Smooth muscle cell (in vitro differentiated cells): Measurements from ENCODE around the gene SFT2D1. TPM values are rescaled to one million over a fixed set of nuclear protein-coding genes. Genes with fewer than 3 reads are reported as not detected.
A peak's percentile ranks its signal among the peaks of the same experiment; 100 is the strongest.

Source experiments
- DNase-seq: peaks from one replicate; lab custom pipeline; 2025; ENCODE audit not compliant: unreplicated experiment; lab: John Stamatoyannopoulos, UW
- H2AFZ ChIP-seq: fragments of 200-600 bp; sonication (generic); 2 replicates; pipeline ENCODE4 v1.6.0; 2016; ENCODE audit warnings: antibody characterized with exemption, low read depth, mild to moderate bottlenecking
- H3F3A ChIP-seq: fragments of 200-600 bp; sonication (generic); 2 replicates; pipeline ENCODE4 v1.6.0; 2017; ENCODE audit warnings: antibody characterized with exemption, low read depth
- H3K27ac ChIP-seq: fragments of 200-600 bp; sonication (generic); 2 replicates; pipeline ENCODE4 v1.5.1; 2016; ENCODE audit warnings: low read depth, mild to moderate bottlenecking
- H3K27me3 ChIP-seq: fragments of 200-600 bp; sonication (generic); 2 replicates; pipeline ENCODE4 v1.6.1; 2016; ENCODE audit warnings: low read depth, mild to moderate bottlenecking
- H3K36me3 ChIP-seq: fragments of 200-600 bp; sonication (generic); 2 replicates; pipeline ENCODE4 v1.5.1; 2016; ENCODE audit warnings: low read depth
- H3K4me1 ChIP-seq: fragments of 200-600 bp; sonication (generic); 2 replicates; pipeline ENCODE4 v1.5.1; 2016; ENCODE audit warnings: low read depth
- H3K4me2 ChIP-seq: fragments of 200-600 bp; sonication (generic); 2 replicates; pipeline ENCODE4 v1.6.0; 2016; ENCODE audit warnings: mild to moderate bottlenecking
- H3K4me3 ChIP-seq: fragments of 200-600 bp; sonication (generic); 2 replicates; pipeline ENCODE4 v1.5.1; 2016; ENCODE audit warnings: mild to moderate bottlenecking
- H3K79me2 ChIP-seq: fragments of 200-600 bp; sonication (generic); 2 replicates; pipeline ENCODE4 v1.6.0; 2016; ENCODE audit warnings: low read depth, mild to moderate bottlenecking
- H3K9ac ChIP-seq: fragments of 200-600 bp; sonication (generic); 2 replicates; pipeline ENCODE4 v1.6.0; 2016; ENCODE audit warnings: low read depth
- H3K9me3 ChIP-seq: fragments of 200-600 bp; sonication (generic); replicated peaks from 2 replicates; pipeline ENCODE4 v1.5.1; 2016; ENCODE audit warnings: low read depth
- H4K20me1 ChIP-seq: fragments of 200-600 bp; sonication (generic); 2 replicates; pipeline ENCODE4 v1.6.0; 2016; ENCODE audit warnings: low read depth
- CTCF ChIP-seq: fragments of 200-600 bp; sonication (generic); IDR thresholded peaks from 2 replicates; pipeline ENCODE4 v1.5.1; 2017; ENCODE audit warnings: borderline replicate concordance, mild to moderate bottlenecking, antibody characterized with exemption; ENCODE audit not compliant: insufficient read depth, poor library complexity, severe bottlenecking
- WGBS: methylation state at CpG from one replicate; pipeline ENCODE4 v1.1.7; 2016; ENCODE audit warnings: low lambda C conversion rate; 5-methylcytosine and 5-hydroxymethylcytosine counted together
- polyA plus RNA-seq: library from polyadenylated mRNA; unstranded; fragments of >200 nt; fragmentation: Nextera tagmentation; extraction: Ambion mirVana; gene quantifications from 2 replicates; pipeline ENCODE4 v1.2.1, GENCODE V29; 2016
- total RNA-seq: library from RNA; depleted of rRNA; stranded (reverse); fragments of >200 nt; gene quantifications from 2 replicates; pipeline ENCODE4 v1.2.3, GENCODE V29; 2014

The SFT2D1 gene
- total RNA-seq: 50.3 and 59.9 TPM in 2 replicates
- 81.2 and 82.3 TPM in 2 replicates for polyA plus RNA-seq

DNA sequence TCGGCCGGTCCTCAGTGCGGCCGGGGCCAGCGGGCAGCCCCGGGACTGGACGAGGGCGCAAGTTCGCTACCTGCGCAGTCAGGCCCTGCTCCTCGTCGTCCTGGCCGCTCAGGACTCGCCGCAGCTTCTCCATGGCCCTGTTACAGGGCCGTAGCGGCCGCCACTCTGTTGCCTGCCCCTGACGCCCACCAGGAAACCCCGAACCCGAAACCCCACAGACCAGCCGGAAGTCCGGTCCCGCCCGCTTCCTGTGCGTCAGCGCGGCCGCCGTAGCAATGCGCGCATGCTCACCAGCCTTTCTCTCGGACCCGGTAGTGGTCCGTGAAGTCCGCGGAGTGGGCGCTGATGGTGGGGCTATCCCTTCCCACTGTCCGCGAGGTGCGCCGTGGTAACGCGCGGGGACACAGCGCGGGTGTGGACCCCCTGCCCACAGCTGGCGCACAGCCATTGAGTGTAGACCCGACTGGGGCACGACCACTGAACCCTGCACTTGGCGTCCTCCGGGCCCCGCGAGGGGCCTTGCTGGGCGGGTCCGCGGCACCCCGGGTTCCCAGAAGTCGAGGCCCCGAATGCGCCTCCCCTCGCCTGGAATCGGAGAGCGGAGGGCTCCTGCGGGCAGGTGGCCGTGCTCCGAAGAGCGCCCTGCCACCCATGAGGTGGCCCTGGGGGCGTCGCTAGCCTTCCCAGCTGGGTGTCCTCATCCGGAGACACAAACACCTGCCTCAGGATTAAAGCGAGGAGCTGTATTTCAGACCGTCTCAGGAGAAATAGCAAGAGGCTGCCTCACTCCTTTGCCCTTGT lies at the start of gene SFT2D1:
TSS of gene SFT2D1 (minus strand) at position 197 of the 801 bp plus-strand sequence. CDS start at position 133, 64 bp downstream.
- Histone ChIP-seq H3K4me2 (peak within 1 kb of the TSS; percentile 99), H4K20me1 (peaks cover 34% of the 10 kb centered on the region), H3K27me3 (no peaks in the 10 kb centered on the region), H3K9ac (peak within 1 kb of the TSS; percentile 97), H3K36me3 (no peaks in the 10 kb centered on the region), H3F3A (no peaks in the 10 kb centered on the region), H3K4me1 (peaks cover 20% of the 10 kb centered on the region), H3K4me3 (peak within 1 kb of the TSS; percentile 99), H3K27ac (peak within 1 kb of the TSS; percentile 90), H3K79me2 (peaks cover 47% of the 10 kb centered on the region), H3K9me3 (no peaks in the 10 kb centered on the region), H2AFZ (peak within 1 kb of the TSS; percentile 85)
- 2% methylated on average over 73 of the region's 73 CpGs for WGBS
- TF ChIP-seq CTCF: no peak
- DNase-seq: peak; percentile 39

- H3K27ac ChIP-seq: no peak overlapping the region
- no peak overlapping the region for H2AFZ ChIP-seq
- no peaks in the 10 kb centered on the region for H3K4me1 ChIP-seq
- no peaks in the 10 kb centered on the region for H3F3A ChIP-seq
- TF ChIP-seq CTCF: no peak
- H3K4me2 ChIP-seq: no peak overlapping the region
- H3K4me3 ChIP-seq: no peak overlapping the region
- DNase-seq: no peak
- H4K20me1 ChIP-seq: no peaks in the 10 kb centered on the region
- no peaks in the 10 kb centered on the region for H3K27me3 ChIP-seq
- no peaks in the 10 kb centered on the region for H3K79me2 ChIP-seq
- 68% methylated on average over 3 of the region's 3 CpGs for WGBS
- H3K9me3 ChIP-seq: no peaks in the 10 kb centered on the region
- H3K36me3 ChIP-seq: no peaks in the 10 kb centered on the region
- H3K9ac ChIP-seq: no peak overlapping the region
These were observed 46.8 kb upstream of the SFT2D1 start for GRCh38 chr6:166389119-166389518.

DNA sequence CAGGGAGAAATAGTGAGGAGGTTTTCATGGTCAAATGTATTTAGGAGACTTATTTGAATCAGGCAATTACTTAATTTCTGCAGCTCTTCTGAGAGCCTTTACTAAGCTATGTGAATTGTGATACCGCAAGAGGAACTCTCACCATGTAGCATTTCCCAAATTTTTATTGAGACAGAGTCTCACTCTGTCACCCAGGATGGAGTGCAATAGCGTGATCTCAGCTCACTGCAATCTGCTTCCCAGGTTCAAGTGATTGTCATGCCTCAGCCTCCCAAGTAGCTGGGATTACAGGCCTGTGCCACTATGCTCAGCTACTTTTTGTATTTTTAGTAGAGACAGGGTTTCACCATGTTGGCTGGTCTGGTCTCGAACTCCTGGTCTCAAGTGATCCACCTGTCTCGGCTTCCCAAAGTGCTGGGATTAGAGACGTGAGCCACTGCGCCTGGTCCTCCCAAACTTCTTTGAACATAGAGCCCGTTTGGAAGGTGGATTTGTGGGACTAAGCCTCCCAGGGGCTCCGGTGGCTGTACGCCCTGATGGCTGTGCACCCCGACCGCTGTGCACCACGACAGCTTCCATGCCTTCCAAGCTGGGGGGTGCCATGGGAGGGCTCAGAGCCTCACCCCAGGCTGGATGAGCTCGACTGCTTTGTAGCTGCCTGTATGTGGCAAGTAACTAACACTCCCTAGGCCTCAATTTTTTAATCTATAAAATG lies 46.1 kb upstream of the SFT2D1 start:
- DNase-seq: no peak
- 96% methylated on average over 13 of the region's 13 CpGs for WGBS
- no peaks in the 10 kb centered on the region for H3K79me2 ChIP-seq

More for the DNA sequence above, 46.1 kb upstream of the SFT2D1 start:
- Histone ChIP-seq H3K4me1 (no peaks in the 10 kb centered on the region), H3K4me3 (no peak overlapping the region), H3K27ac (no peak overlapping the region), H3K36me3 (no peaks in the 10 kb centered on the region), H2AFZ (no peak overlapping the region), H3F3A (no peaks in the 10 kb centered on the region), H3K4me2 (no peak overlapping the region), H3K27me3 (no peaks in the 10 kb centered on the region), H3K9ac (no peak overlapping the region), H3K9me3 (no peaks in the 10 kb centered on the region), H4K20me1 (no peaks in the 10 kb centered on the region)
- no peak for TF ChIP-seq CTCF
